Chondrocyte (in vitro differentiated cells): ENCODE measurements around the gene COBLL1. TPM values are rescaled to one million over a fixed set of nuclear protein-coding genes. Genes with fewer than 3 reads are reported as not detected.
A peak's percentile ranks its signal among the peaks of the same experiment; 100 is the strongest.

ENCODE experiments used
- DNase-seq: peaks from one replicate; pipeline ENCODE4 v3.0.0; 2021; ENCODE audit warnings: mixed read lengths, low spot score
- H3K27ac Mint-ChIP-seq: one replicate; pipeline ENCODE4 v1.8.0; 2021; ENCODE audit warnings: mild to moderate bottlenecking, moderate library complexity, mixed read lengths; ENCODE audit not compliant: unreplicated experiment
- H3K27me3 Mint-ChIP-seq: 2 replicates; pipeline ENCODE4 v1.8.0; 2021; ENCODE audit warnings: low read depth, mixed read lengths
- H3K36me3 Mint-ChIP-seq: 2 replicates; pipeline ENCODE4 v1.8.0; 2021; ENCODE audit warnings: low read depth, mixed read lengths
- H3K4me1 Mint-ChIP-seq: 2 replicates; pipeline ENCODE4 v1.8.0; 2021; ENCODE audit warnings: low read depth, mild to moderate bottlenecking, mixed read lengths
- H3K4me3 Mint-ChIP-seq: one replicate; pipeline ENCODE4 v1.8.0; 2021; ENCODE audit warnings: mild to moderate bottlenecking, moderate library complexity, mixed read lengths; ENCODE audit not compliant: unreplicated experiment
- H3K9me3 Mint-ChIP-seq: 2 replicates; pipeline ENCODE4 v1.8.0; 2021; ENCODE audit warnings: low read depth, mixed read lengths
- CTCF ChIP-seq: fragments of 200-600 bp; sonication (generic); IDR thresholded peaks from 2 replicates; pipeline ENCODE4 v1.5.0; 2021; ENCODE audit warnings: antibody characterized with exemption, mild to moderate bottlenecking, moderate library complexity
- total RNA-seq: library from RNA; stranded (reverse); gene quantifications from 3 replicates; pipeline ENCODE4 v1.2.1, GENCODE V29; 2021

The COBLL1 gene
- total RNA-seq, 1 donor from 2014 or later, result 43.7 TPM

GRCh38 chr2:164840930-164841718 lies 499 bp downstream of the COBLL1 start:
- peak overlapping the region; percentile 97 for H3K4me3 Mint-ChIP-seq
- H3K9me3 Mint-ChIP-seq, result no peaks in the 10 kb centered on the region
- no peaks in the 10 kb centered on the region for H3K27me3 Mint-ChIP-seq
- peak; percentile 33 for TF ChIP-seq CTCF
- H3K4me1 Mint-ChIP-seq, result peaks cover 41% of the 10 kb centered on the region
- DNase-seq, result peak; percentile 87
- no peaks in the 10 kb centered on the region for H3K36me3 Mint-ChIP-seq
- H3K27ac Mint-ChIP-seq, result peak overlapping the region; percentile 94

- no peaks in the 10 kb centered on the region for H3K27me3 Mint-ChIP-seq
- no peaks in the 10 kb centered on the region for H3K9me3 Mint-ChIP-seq
- peak overlapping the region; percentile 94 for H3K27ac Mint-ChIP-seq
- DNase-seq, result no peak
- peak overlapping the region; percentile 97 for H3K4me3 Mint-ChIP-seq
- peaks cover 42% of the 10 kb centered on the region for H3K4me1 Mint-ChIP-seq
- no peaks in the 10 kb centered on the region for H3K36me3 Mint-ChIP-seq
- no peak for TF ChIP-seq CTCF
These were observed 1.1 kb downstream of the COBLL1 start for GRCh38 chr2:164840458-164840929.

- Mint-ChIP-seq H3K4me3 (peak overlapping the region; percentile 97), H3K4me1 (peaks cover 46% of the 10 kb centered on the region), H3K27me3 (no peaks in the 10 kb centered on the region), H3K9me3 (no peaks in the 10 kb centered on the region), H3K36me3 (no peaks in the 10 kb centered on the region), H3K27ac (peak overlapping the region; percentile 94)
- no peak for TF ChIP-seq CTCF
- no peak for DNase-seq
These were observed 1.6 kb downstream of the COBLL1 start for GRCh38 chr2:164839914-164840457.

DNA sequence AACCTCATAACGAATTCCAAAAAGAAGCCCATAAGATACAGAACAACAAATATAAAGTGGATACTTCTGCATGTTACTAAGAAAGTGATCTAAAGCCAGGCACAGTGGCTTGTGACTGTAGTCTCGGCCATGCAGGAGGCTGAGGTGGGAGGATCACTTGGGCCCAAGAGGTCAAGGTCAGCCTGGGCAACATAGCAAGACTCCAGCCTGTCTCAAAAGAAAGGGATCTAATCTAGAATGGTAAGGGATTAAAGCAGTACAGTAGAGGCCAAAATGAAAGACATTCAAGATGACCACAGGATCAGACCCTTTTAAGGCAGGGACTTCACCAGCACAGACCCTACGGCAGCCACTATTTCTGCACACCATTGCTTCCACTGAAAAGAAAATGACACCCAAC lies 3.8 kb downstream of the COBLL1 start:
- no peak for TF ChIP-seq CTCF
- Mint-ChIP-seq H3K4me1 (peaks cover 62% of the 10 kb centered on the region), H3K36me3 (no peaks in the 10 kb centered on the region), H3K4me3 (no peak overlapping the region), H3K27me3 (no peaks in the 10 kb centered on the region), H3K9me3 (no peaks in the 10 kb centered on the region), H3K27ac (no peak overlapping the region)
- DNase-seq, result no peak

- peaks cover 60% of the 10 kb centered on the region for H3K4me1 Mint-ChIP-seq
- no peaks in the 10 kb centered on the region for H3K9me3 Mint-ChIP-seq
- H3K27me3 Mint-ChIP-seq, result no peaks in the 10 kb centered on the region
- H3K36me3 Mint-ChIP-seq, result no peaks in the 10 kb centered on the region
- peak overlapping the region; percentile 36 for H3K27ac Mint-ChIP-seq
- DNase-seq, result no peak
- no peak for TF ChIP-seq CTCF
- H3K4me3 Mint-ChIP-seq, result no peak overlapping the region
These were observed 4.7 kb downstream of the COBLL1 start for GRCh38 chr2:164836907-164837306.
